Endothelial cell of umbilical vein (primary cell): Measurements from ENCODE around the gene GARIN5B.

Experiments
- CTCF ChIP-seq, 2 donors: IDR thresholded peaks; 1 replicate in 1 of 2; 2 replicates in 1 of 2; pipeline ENCODE4 v1.5.1; 2011; ENCODE audit warnings: low read length in 2 of 2, mild to moderate bottlenecking in 2 of 2, moderate library complexity in 2 of 2, control low read depth in 1 of 2, inconsistent platforms in 1 of 2, low read depth in 1 of 2; ENCODE audit not compliant: insufficient read depth in 1 of 2; ENCODE audit errors: extremely low read depth in 1 of 2
- EZH2 ChIP-seq: IDR thresholded peaks from 2 replicates; pipeline ENCODE4 v1.6.1; 2012; ENCODE audit warnings: borderline replicate concordance, low read depth, mild to moderate bottlenecking, moderate library complexity, low read length, inconsistent platforms; ENCODE audit not compliant: severe bottlenecking
- GATA2 ChIP-seq: IDR thresholded peaks from 2 replicates; pipeline ENCODE4 v1.7.0; 2011; ENCODE audit warnings: low read depth, mild to moderate bottlenecking, moderate library complexity, mixed read lengths, low read length; ENCODE audit not compliant: insufficient read length, insufficient read depth
- JUN ChIP-seq: IDR thresholded peaks from 2 replicates; pipeline ENCODE4 v1.6.1; 2011; ENCODE audit warnings: borderline replicate concordance, low read depth; ENCODE audit not compliant: insufficient read length, insufficient read depth
- POLR2A ChIP-seq: IDR thresholded peaks from 2 replicates; pipeline ENCODE4 v1.6.1; 2012; ENCODE audit warnings: low read depth, mild to moderate bottlenecking, control low read depth, low read length
- POLR2AphosphoS5 ChIP-seq: IDR thresholded peaks from 2 replicates; pipeline ENCODE4 v1.6.1; 2012; ENCODE audit warnings: low read depth, mild to moderate bottlenecking, control low read depth, low read length, moderate library complexity; ENCODE audit not compliant: insufficient read depth

- TF ChIP-seq CTCF (IDR thresholded peaks at IDR 0.05; ENCODE audit: extremely low read depth in 1 of 2, insufficient read depth in 1 of 2, low read depth in 1 of 2, low read length in 2 of 2) (no peak), POLR2A (no peak), GATA2 (no peak), EZH2 (peak; percentile 53), POLR2AphosphoS5 (no peak), JUN (no peak)
Observed at GRCh38 chr19:55353356-55353802, 9.7 kb downstream of the GARIN5B start.
